ENCODE measurements around the gene CAMSAP2.

DNA sequence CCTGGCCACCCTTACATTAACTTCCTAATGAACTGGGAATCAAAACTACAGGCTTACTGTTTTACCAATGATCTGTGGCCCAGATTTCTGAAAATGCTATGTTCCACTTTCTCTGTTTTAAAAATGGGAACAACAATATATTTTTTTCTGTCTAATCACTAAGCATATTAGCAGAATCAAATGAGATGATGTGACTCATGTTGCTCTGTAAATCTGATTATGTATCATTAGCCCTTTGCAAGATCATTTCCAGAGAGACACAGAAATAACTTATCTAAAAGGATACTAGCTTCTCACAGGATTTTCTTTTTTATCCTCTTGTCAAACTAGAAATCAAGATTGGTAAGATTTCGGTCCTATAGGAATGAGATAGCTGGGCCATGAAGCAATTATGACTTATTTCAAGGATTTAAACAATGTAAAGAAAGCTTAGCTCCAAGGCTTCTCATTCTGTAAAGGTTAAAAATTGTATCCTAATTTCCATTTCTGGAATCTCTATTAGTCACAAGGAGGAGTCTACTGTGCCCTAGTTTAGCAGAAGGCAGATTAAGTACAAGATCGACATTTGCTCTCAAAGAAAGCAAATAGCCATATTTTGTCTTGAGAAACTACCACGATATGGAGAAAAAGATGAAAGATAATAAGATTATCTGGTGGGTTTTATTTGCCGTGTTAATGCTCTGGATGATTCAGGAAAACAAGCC is 32.4 kb upstream of the CAMSAP2 start:
- no peak for TF ChIP-seq POLR2A (IDR thresholded peaks at IDR 0.05)
- TF ChIP-seq, protein P1, sequence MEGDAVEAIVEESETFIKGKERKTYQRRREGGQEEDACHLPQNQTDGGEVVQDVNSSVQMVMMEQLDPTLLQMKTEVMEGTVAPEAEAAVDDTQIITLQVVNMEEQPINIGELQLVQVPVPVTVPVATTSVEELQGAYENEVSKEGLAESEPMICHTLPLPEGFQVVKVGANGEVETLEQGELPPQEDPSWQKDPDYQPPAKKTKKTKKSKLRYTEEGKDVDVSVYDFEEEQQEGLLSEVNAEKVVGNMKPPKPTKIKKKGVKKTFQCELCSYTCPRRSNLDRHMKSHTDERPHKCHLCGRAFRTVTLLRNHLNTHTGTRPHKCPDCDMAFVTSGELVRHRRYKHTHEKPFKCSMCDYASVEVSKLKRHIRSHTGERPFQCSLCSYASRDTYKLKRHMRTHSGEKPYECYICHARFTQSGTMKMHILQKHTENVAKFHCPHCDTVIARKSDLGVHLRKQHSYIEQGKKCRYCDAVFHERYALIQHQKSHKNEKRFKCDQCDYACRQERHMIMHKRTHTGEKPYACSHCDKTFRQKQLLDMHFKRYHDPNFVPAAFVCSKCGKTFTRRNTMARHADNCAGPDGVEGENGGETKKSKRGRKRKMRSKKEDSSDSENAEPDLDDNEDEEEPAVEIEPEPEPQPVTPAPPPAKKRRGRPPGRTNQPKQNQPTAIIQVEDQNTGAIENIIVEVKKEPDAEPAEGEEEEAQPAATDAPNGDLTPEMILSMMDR (IDR thresholded peaks at IDR 0.05) = no peak
